Testis (tissue), 2 donors: ENCODE measurements around the gene FAM234B.

Experiments used
- CTCF ChIP-seq, 3 experiments: fragments of 450-650 bp in 2 of 3; fragments of 200-600 bp in 1 of 3; sonication (generic) in 1 of 3; IDR thresholded peaks; one replicate each; pipeline ENCODE4 v1.5.1; 2016 to 2019; ENCODE audit warnings: antibody characterized with exemption in 3 of 3, mild to moderate bottlenecking in 2 of 3, moderate library complexity in 1 of 3
- POLR2A ChIP-seq: fragments of 450-650 bp; IDR thresholded peaks from one replicate; pipeline ENCODE4 v1.6.1; 2017; ENCODE audit warnings: antibody characterized with exemption, mild to moderate bottlenecking, moderate library complexity

- TF ChIP-seq POLR2A: no peak
- TF ChIP-seq CTCF (IDR thresholded peaks at IDR 0.05): no peak
These were observed 47.0 kb upstream of the FAM234B start for GRCh38 chr12:12997156-12997555.
